SK-N-SH (cell line): ENCODE measurements around the gene ANKRD16. TPM values are rescaled to one million over a fixed set of nuclear protein-coding genes. Genes with fewer than 3 reads are reported as not detected.

Experiments used
- CTCF ChIA-PET: fragments of 300-600, 350-600 bp; formaldehyde crosslinking; extraction: SDS; loops from one replicate; lab custom pipeline; 2021; lab: Yijun Ruan, JAX
- POLR2A ChIA-PET: fragments of 350-600 bp; sonication (Branson Sonifier 250); formaldehyde crosslinking; extraction: SDS; loops from one replicate; lab custom pipeline; 2020; ENCODE audit warnings: antibody characterized with exemption, inconsistent platforms; lab: Yijun Ruan, JAX
- DNase-seq: peaks from one replicate; pipeline ENCODE4 v3.0.0; 2012
- H2AFZ ChIP-seq: fragments of 200-600 bp; sonication (generic); 2 replicates; pipeline ENCODE4 v1.8.1; 2016; ENCODE audit warnings: antibody characterized with exemption, mild to moderate bottlenecking, low read depth
- H3F3A ChIP-seq: fragments of 200-600 bp; sonication (generic); replicated peaks from 2 replicates; pipeline ENCODE3; 2016; ENCODE audit warnings: antibody characterized with exemption, mild to moderate bottlenecking; ENCODE audit not compliant: insufficient read depth
- H3K27ac ChIP-seq, 2 experiments: fragments of 200-500 bp in 1 of 2; fragments of 200-600 bp in 1 of 2; sonication (Bioruptor generic) in 1 of 2; sonication (generic), shearing (Covaris generic) in 1 of 2; 2 replicates each; pipeline versions ENCODE4 v1.5.1 to v1.6.1; 2014 to 2016; ENCODE audit warnings: low read depth in 2 of 2, inconsistent platforms in 1 of 2, low read length in 1 of 2, mild to moderate bottlenecking in 1 of 2, mixed read lengths in 1 of 2
- H3K27me3 ChIP-seq: fragments of 200-600 bp; sonication (generic), shearing (Covaris generic); 2 replicates; pipeline ENCODE4 v1.6.1; 2016; ENCODE audit warnings: mixed run types; ENCODE audit not compliant: insufficient read depth
- H3K36me3 ChIP-seq, 2 experiments: fragments of 200-500 bp in 1 of 2; fragments of 200-600 bp in 1 of 2; sonication (Bioruptor generic) in 1 of 2; sonication (generic) in 1 of 2; replicated peaks in 1 of 2; 2 replicates each; pipeline versions ENCODE3 to v1.5.1; 2014 to 2016; ENCODE audit warnings: low read length in 1 of 2, mild to moderate bottlenecking in 1 of 2; ENCODE audit not compliant: insufficient read depth in 2 of 2, control insufficient read depth in 1 of 2
- H3K4me1 ChIP-seq, 2 experiments: fragments of 200-500 bp in 1 of 2; fragments of 200-600 bp in 1 of 2; sonication (Bioruptor generic) in 1 of 2; sonication (generic), shearing (Covaris generic) in 1 of 2; 2 replicates each; pipeline versions ENCODE4 v1.5.1 to v1.6.1; 2014 to 2016; ENCODE audit warnings: low read depth in 1 of 2, low read length in 1 of 2, mixed run types in 1 of 2; ENCODE audit not compliant: insufficient read depth in 2 of 2, control insufficient read depth in 1 of 2
- H3K4me2 ChIP-seq: fragments of 200-600 bp; sonication (generic), shearing (Covaris generic); 2 replicates; pipeline ENCODE4 v1.6.1; 2017; ENCODE audit warnings: mixed run types
- H3K4me3 ChIP-seq, 2 experiments: fragments of 200-500 bp in 1 of 2; fragments of 200-600 bp in 1 of 2; sonication (Bioruptor generic) in 1 of 2; sonication (generic), shearing (Covaris generic) in 1 of 2; 2 replicates each; pipeline versions ENCODE4 v1.5.1 to v1.8.1; 2014 to 2016; ENCODE audit warnings: low read depth in 2 of 2, inconsistent platforms in 1 of 2, low read length in 1 of 2, mild to moderate bottlenecking in 1 of 2, mixed read lengths in 1 of 2, moderate library complexity in 1 of 2
- H3K79me2 ChIP-seq: fragments of 200-600 bp; sonication (generic); 2 replicates; pipeline ENCODE4 v1.8.1; 2017; ENCODE audit warnings: mild to moderate bottlenecking; ENCODE audit not compliant: insufficient read depth
- H3K9ac ChIP-seq: fragments of 200-600 bp; sonication (generic); 2 replicates; pipeline ENCODE4 v1.6.1; 2017; ENCODE audit warnings: mixed run types
- H3K9me2 ChIP-seq: fragments of 200-600 bp; sonication (generic); 2 replicates; pipeline ENCODE4 v1.6.1; 2017; ENCODE audit warnings: mixed run types
- H3K9me3 ChIP-seq: fragments of 200-600 bp; sonication (generic); 2 replicates; pipeline ENCODE4 v1.6.1; 2017; ENCODE audit warnings: mixed run types, mild to moderate bottlenecking, moderate library complexity
- H4K20me1 ChIP-seq: fragments of 200-600 bp; sonication (generic); 2 replicates; pipeline ENCODE4 v1.6.1; 2017; ENCODE audit warnings: mild to moderate bottlenecking, mixed run types; ENCODE audit not compliant: insufficient read depth
- CHD2 ChIP-seq: fragments of 150-350 bp; IDR thresholded peaks from 2 replicates; pipeline ENCODE4 v1.6.1; 2018; ENCODE audit warnings: low read length; ENCODE audit not compliant: partially characterized antibody
- FOSL2 ChIP-seq: IDR thresholded peaks from 2 replicates; pipeline ENCODE4 v1.4.0; 2012; ENCODE audit warnings: low read depth, mild to moderate bottlenecking, moderate library complexity, borderline replicate concordance
- FOXM1 ChIP-seq: IDR thresholded peaks from 2 replicates; pipeline ENCODE4 v1.4.0; 2012; ENCODE audit warnings: low read depth, mild to moderate bottlenecking
- GATA2 ChIP-seq: sonication (generic); formaldehyde crosslinking; IDR thresholded peaks from 2 replicates; pipeline ENCODE4 v1.5.0; 2020; ENCODE audit warnings: mild to moderate bottlenecking, missing genetic modification reagents
- IRF3 ChIP-seq: fragments of 150-350 bp; IDR thresholded peaks from 2 replicates; pipeline ENCODE4 v1.6.1; 2016; ENCODE audit warnings: mild to moderate bottlenecking, low read depth, low read length
- MEF2A ChIP-seq: IDR thresholded peaks from 2 replicates; pipeline ENCODE4 v1.4.0; 2012; ENCODE audit warnings: low read depth, borderline replicate concordance
- NFIC ChIP-seq: IDR thresholded peaks from 2 replicates; pipeline ENCODE4 v1.4.0; 2012; ENCODE audit warnings: borderline replicate concordance
- POLR2AphosphoS5 ChIP-seq: IDR thresholded peaks from 2 replicates; pipeline ENCODE4 v1.6.1; 2012; ENCODE audit warnings: low read depth, low read length
- REST ChIP-seq: IDR thresholded peaks from 2 replicates; pipeline ENCODE4 v1.6.1; 2012; ENCODE audit warnings: mild to moderate bottlenecking, low read depth, low read length, moderate library complexity
- RXRA ChIP-seq: IDR thresholded peaks from 2 replicates; pipeline ENCODE4 v1.4.0; 2012; ENCODE audit warnings: low read depth, mild to moderate bottlenecking, borderline replicate concordance
- SMC3 ChIP-seq: IDR thresholded peaks from 2 replicates; pipeline ENCODE4 v1.6.1; 2012; ENCODE audit warnings: low read depth, low read length, improper control_type of control experiment
- WGBS: methylation state at CpG from one replicate; pipeline ENCODE4 v1.1.6; 2017; ENCODE audit warnings: low lambda C conversion rate; 5-methylcytosine and 5-hydroxymethylcytosine counted together
- polyA plus RNA-seq, 3 experiments: library from polyadenylated mRNA; depleted of rRNA; stranded (reverse); fragments of >200 nt; gene quantifications; 2 replicates each; pipeline ENCODE4 v1.2.3, GENCODE V29; 2012
- TF ChIP-seq, protein P1 (sequence below): IDR thresholded peaks from 2 replicates; pipeline ENCODE4 v1.4.0; 2012; ENCODE audit warnings: low read depth, borderline replicate concordance

The ANKRD16 gene
- polyA plus RNA-seq, 1 of the 3 experiments (the other 2 are of a cell fraction) = 9.9 TPM

- H3K9me3 ChIP-seq = no peaks in the 10 kb centered on the region
- no peak for DNase-seq
- H3K4me1 ChIP-seq = peaks cover 7% of the 10 kb centered on the region in 2 experiments; a peak in 3 of 4 replicates
- H3F3A ChIP-seq = no peaks in the 10 kb centered on the region
- no peak overlapping the region for H3K27ac ChIP-seq
- no peaks in the 10 kb centered on the region for H3K9me2 ChIP-seq
- H2AFZ ChIP-seq = no peak overlapping the region
- H3K27me3 ChIP-seq = no peaks in the 10 kb centered on the region
- ChIA-PET POLR2A (no interaction called here), CTCF (interaction anchor here (0.9 kb wide), 1 partner anchor 56 kb away, joined by 3 read pairs; no protein-coding TSS in a partner anchor)
- no peak overlapping the region for H3K4me2 ChIP-seq
- H3K79me2 ChIP-seq = peaks cover 17% of the 10 kb centered on the region
- 96% methylated on average over 2 of the region's 2 CpGs for WGBS
- TF ChIP-seq SMC3 (no peak), GATA2 (CRISPR knock-in tag) (no peak), IRF3 (no peak), POLR2AphosphoS5 (no peak), RXRA (no peak), NFIC (no peak), CHD2 (no peak), FOSL2 (no peak), MEF2A (no peak), FOXM1 (no peak), REST (no peak)
- TF ChIP-seq, protein P1, sequence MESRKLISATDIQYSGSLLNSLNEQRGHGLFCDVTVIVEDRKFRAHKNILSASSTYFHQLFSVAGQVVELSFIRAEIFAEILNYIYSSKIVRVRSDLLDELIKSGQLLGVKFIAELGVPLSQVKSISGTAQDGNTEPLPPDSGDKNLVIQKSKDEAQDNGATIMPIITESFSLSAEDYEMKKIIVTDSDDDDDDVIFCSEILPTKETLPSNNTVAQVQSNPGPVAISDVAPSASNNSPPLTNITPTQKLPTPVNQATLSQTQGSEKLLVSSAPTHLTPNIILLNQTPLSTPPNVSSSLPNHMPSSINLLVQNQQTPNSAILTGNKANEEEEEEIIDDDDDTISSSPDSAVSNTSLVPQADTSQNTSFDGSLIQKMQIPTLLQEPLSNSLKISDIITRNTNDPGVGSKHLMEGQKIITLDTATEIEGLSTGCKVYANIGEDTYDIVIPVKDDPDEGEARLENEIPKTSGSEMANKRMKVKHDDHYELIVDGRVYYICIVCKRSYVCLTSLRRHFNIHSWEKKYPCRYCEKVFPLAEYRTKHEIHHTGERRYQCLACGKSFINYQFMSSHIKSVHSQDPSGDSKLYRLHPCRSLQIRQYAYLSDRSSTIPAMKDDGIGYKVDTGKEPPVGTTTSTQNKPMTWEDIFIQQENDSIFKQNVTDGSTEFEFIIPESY = no peak
- H3K36me3 ChIP-seq = peaks cover 0 to 6% of the 10 kb centered on the region in 2 experiments
- no peak overlapping the region for H3K9ac ChIP-seq
- H4K20me1 ChIP-seq = no peaks in the 10 kb centered on the region
- no peak overlapping the region for H3K4me3 ChIP-seq
Measured at GRCh38 chr10:5818048-5818331, 71.7 kb downstream of the ANKRD16 start.
